ENCODE results near the gene EML4.
A peak's percentile ranks its signal among the peaks of the same experiment; 100 is the strongest.

DNA sequence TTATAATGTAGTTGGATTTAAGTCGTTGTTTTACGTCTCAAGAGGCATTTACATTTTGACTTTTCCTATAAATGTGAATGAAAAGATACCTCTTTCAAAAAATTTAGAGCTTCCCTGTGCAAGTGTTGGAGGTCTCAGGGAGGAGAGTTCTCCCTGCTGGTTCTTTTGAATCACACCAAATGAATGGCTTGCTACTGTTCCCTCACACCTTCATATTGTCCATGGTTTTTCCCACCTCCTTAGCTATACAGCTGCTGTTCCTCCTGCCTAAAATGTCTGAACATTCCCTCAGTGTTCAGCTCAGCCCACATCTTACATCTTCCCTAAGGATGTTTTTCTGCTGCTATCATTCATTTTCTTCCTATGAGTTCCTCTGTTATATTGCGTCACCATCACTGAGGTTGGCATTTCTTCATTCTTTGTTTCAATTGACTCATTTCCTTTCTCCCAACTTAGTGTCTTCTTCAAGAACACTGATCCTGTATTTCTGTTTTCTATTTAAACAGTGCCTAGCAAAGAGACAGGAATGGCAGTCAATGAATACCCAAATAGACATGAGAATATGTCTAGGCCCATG is 145.8 kb downstream of the EML4 start:
- no peak for TF ChIP-seq POLR2AphosphoS5 (IDR thresholded peaks at IDR 0.05; ENCODE audit: low read depth)
- TF ChIP-seq, protein P1, sequence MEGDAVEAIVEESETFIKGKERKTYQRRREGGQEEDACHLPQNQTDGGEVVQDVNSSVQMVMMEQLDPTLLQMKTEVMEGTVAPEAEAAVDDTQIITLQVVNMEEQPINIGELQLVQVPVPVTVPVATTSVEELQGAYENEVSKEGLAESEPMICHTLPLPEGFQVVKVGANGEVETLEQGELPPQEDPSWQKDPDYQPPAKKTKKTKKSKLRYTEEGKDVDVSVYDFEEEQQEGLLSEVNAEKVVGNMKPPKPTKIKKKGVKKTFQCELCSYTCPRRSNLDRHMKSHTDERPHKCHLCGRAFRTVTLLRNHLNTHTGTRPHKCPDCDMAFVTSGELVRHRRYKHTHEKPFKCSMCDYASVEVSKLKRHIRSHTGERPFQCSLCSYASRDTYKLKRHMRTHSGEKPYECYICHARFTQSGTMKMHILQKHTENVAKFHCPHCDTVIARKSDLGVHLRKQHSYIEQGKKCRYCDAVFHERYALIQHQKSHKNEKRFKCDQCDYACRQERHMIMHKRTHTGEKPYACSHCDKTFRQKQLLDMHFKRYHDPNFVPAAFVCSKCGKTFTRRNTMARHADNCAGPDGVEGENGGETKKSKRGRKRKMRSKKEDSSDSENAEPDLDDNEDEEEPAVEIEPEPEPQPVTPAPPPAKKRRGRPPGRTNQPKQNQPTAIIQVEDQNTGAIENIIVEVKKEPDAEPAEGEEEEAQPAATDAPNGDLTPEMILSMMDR (IDR thresholded peaks at IDR 0.05; ENCODE audit: insufficient read depth, low read length) = no peak
- no peak for TF ChIP-seq GABPA (IDR thresholded peaks at IDR 0.05; ENCODE audit: low read depth)
- TF ChIP-seq, protein P2, sequence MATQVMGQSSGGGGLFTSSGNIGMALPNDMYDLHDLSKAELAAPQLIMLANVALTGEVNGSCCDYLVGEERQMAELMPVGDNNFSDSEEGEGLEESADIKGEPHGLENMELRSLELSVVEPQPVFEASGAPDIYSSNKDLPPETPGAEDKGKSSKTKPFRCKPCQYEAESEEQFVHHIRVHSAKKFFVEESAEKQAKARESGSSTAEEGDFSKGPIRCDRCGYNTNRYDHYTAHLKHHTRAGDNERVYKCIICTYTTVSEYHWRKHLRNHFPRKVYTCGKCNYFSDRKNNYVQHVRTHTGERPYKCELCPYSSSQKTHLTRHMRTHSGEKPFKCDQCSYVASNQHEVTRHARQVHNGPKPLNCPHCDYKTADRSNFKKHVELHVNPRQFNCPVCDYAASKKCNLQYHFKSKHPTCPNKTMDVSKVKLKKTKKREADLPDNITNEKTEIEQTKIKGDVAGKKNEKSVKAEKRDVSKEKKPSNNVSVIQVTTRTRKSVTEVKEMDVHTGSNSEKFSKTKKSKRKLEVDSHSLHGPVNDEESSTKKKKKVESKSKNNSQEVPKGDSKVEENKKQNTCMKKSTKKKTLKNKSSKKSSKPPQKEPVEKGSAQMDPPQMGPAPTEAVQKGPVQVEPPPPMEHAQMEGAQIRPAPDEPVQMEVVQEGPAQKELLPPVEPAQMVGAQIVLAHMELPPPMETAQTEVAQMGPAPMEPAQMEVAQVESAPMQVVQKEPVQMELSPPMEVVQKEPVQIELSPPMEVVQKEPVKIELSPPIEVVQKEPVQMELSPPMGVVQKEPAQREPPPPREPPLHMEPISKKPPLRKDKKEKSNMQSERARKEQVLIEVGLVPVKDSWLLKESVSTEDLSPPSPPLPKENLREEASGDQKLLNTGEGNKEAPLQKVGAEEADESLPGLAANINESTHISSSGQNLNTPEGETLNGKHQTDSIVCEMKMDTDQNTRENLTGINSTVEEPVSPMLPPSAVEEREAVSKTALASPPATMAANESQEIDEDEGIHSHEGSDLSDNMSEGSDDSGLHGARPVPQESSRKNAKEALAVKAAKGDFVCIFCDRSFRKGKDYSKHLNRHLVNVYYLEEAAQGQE (IDR thresholded peaks at IDR 0.05; ENCODE audit: insufficient replicate concordance, low read depth) = no peak
- TF ChIP-seq SPI1 (IDR thresholded peaks at IDR 0.05; ENCODE audit: borderline replicate concordance, low read depth) = peak; percentile 57; the same call in 1 of the 2 replicates
